Activated B cell treated with CpG ODN at 0.5 μM for 24 hours (primary cell): Measurements from ENCODE around the gene RIC3. TPM values are rescaled to one million over a fixed set of nuclear protein-coding genes. Genes with fewer than 3 reads are reported as not detected.

Source experiments
- ATAC-seq: fragments of 200-7000 bp; cut with Tn5 transposase; one replicate; pipeline ENCODE4 v1.10.0; 2021; ENCODE audit warnings: low read depth, mild to moderate bottlenecking, moderate library complexity
- CTCF ChIA-PET: fragments of 350-600 bp; sonication (Branson Sonifier 250); formaldehyde crosslinking; loops from one replicate; lab custom pipeline; 2021; ENCODE audit warnings: antibody characterized with exemption; lab: Charles Lee
- POLR2A ChIA-PET: fragments of 350-600 bp; sonication (Branson Sonifier 250); formaldehyde crosslinking; loops from one replicate; lab custom pipeline; 2021; ENCODE audit warnings: antibody characterized with exemption; lab: Charles Lee
- DNase-seq: peaks from one replicate; pipeline ENCODE4 v3.0.0; 2022
- H3K27ac Mint-ChIP-seq: one replicate; pipeline ENCODE4 v1.8.0; 2020; ENCODE audit warnings: mixed read lengths
- H3K27me3 Mint-ChIP-seq: one replicate; pipeline ENCODE4 v1.8.0; 2021; ENCODE audit warnings: mixed read lengths
- H3K36me3 Mint-ChIP-seq: one replicate; pipeline ENCODE4 v1.8.0; 2021; ENCODE audit warnings: low read depth, mixed read lengths
- H3K4me1 Mint-ChIP-seq: one replicate; pipeline ENCODE4 v1.8.0; 2021; ENCODE audit warnings: mixed read lengths
- H3K4me3 Mint-ChIP-seq: one replicate; pipeline ENCODE4 v1.8.0; 2020; ENCODE audit warnings: mild to moderate bottlenecking, mixed read lengths
- H3K9me3 Mint-ChIP-seq: one replicate; pipeline ENCODE4 v1.8.0; 2020; ENCODE audit warnings: mixed read lengths
- CTCF ChIP-seq: fragments of 200-600 bp; IDR thresholded peaks from one replicate; pipeline ENCODE4 v1.8.0; 2022; ENCODE audit warnings: antibody characterized with exemption, mild to moderate bottlenecking
- intact Hi-C: fragments of 100-400 bp; cut with micrococcal nuclease; formaldehyde crosslinking; loops from one replicate; pipeline ENCODE4 v1.15.1; 2024
- total RNA-seq: library from RNA; stranded (reverse); gene quantifications from 2 replicates; pipeline ENCODE4 v1.2.3, GENCODE V29; 2022

The RIC3 gene
- total RNA-seq, 1 donor from 2014 or later: 52.8 TPM

GRCh38 chr11:8075119-8075726 is 93.6 kb downstream of the RIC3 start:
- intact Hi-C loops: no loop called here
- Mint-ChIP-seq H3K4me3 (no peak overlapping the region), H3K36me3 (no peaks in the 10 kb centered on the region), H3K4me1 (peaks cover 4% of the 10 kb centered on the region), H3K27me3 (peaks cover 27% of the 10 kb centered on the region), H3K9me3 (no peaks in the 10 kb centered on the region), H3K27ac (no peak overlapping the region)
- ATAC-seq (no peak), DNase-seq (no peak)
- POLR2A ChIA-PET: no interaction called here
- CTCF ChIA-PET: no interaction called here
- TF ChIP-seq CTCF: no peak

GRCh38 chr11:8071616-8072581 is 96.9 kb downstream of the RIC3 start:
- no peaks in the 10 kb centered on the region for H3K36me3 Mint-ChIP-seq
- no peak for ATAC-seq
- H3K4me3 Mint-ChIP-seq: no peak overlapping the region
- peaks cover 22% of the 10 kb centered on the region for H3K27me3 Mint-ChIP-seq
- TF ChIP-seq CTCF: no peak
- H3K9me3 Mint-ChIP-seq: no peaks in the 10 kb centered on the region
- POLR2A ChIA-PET: interaction anchor here (0.6 kb wide), 1 partner anchor 103 kb away, joined by 5 read pairs; no protein-coding TSS in a partner anchor
- intact Hi-C loops: no loop called here
- no peak overlapping the region for H3K27ac Mint-ChIP-seq
- peaks cover 4% of the 10 kb centered on the region for H3K4me1 Mint-ChIP-seq
- CTCF ChIA-PET: interaction anchor here (2.7 kb wide), 1 partner anchor 39 kb away, joined by 8 read pairs; no protein-coding TSS in a partner anchor
- peak; percentile 5 for DNase-seq

- Mint-ChIP-seq H3K4me1 (peaks cover 4% of the 10 kb centered on the region), H3K27ac (no peak overlapping the region), H3K36me3 (no peaks in the 10 kb centered on the region), H3K4me3 (no peak overlapping the region), H3K27me3 (peaks cover 26% of the 10 kb centered on the region), H3K9me3 (no peaks in the 10 kb centered on the region)
- intact Hi-C loops: loop anchor here (1.0 kb wide), 1 partner anchor 37 kb away; no protein-coding TSS in a partner anchor
- DNase-seq (no peak), ATAC-seq (peak; percentile 45)
- ChIA-PET POLR2A (no interaction called here), CTCF (no interaction called here)
- no peak for TF ChIP-seq CTCF
Measured at GRCh38 chr11:8070417-8071115, 98.3 kb downstream of the RIC3 start.

GRCh38 chr11:8069771-8070170 is 99.1 kb downstream of the RIC3 start:
- H3K4me1 Mint-ChIP-seq: peaks cover 4% of the 10 kb centered on the region
- no peak overlapping the region for H3K27ac Mint-ChIP-seq
- no peaks in the 10 kb centered on the region for H3K9me3 Mint-ChIP-seq
- peaks cover 24% of the 10 kb centered on the region for H3K27me3 Mint-ChIP-seq
- ATAC-seq: no peak
- TF ChIP-seq CTCF: no peak
- no peak for DNase-seq
- H3K36me3 Mint-ChIP-seq: no peaks in the 10 kb centered on the region
- intact Hi-C loops: loop anchor here (1.0 kb wide), 1 partner anchor 36 kb away; no protein-coding TSS in a partner anchor
- CTCF ChIA-PET: no interaction called here
- POLR2A ChIA-PET: no interaction called here
- H3K4me3 Mint-ChIP-seq: no peak overlapping the region
